IMR-90 (cell line): Measurements from ENCODE around the gene MS4A6A. TPM values are rescaled to one million over a fixed set of nuclear protein-coding genes. Genes with fewer than 3 reads are reported as not detected.

Source experiments
- ATAC-seq: fragments of 200-7000 bp; cut with Tn5 transposase; 2 replicates; pipeline ENCODE4 v1.9.1; 2020; ENCODE audit warnings: low read depth, mild to moderate bottlenecking, moderate library complexity
- BruUV-seq: library from RNA; stranded (reverse); fragments of 400-500 nt; replicated peaks from 2 replicates; lab custom pipeline; 2021; lab: Mats Ljungman, UMichigan
- CTCF ChIA-PET: fragments of 300-600 bp; formaldehyde crosslinking; extraction: SDS; loops from one replicate; lab custom pipeline; 2021; ENCODE audit warnings: antibody characterized with exemption; lab: Yijun Ruan, JAX
- POLR2A ChIA-PET: fragments of 300-600 bp; sonication (Branson Sonifier 250); formaldehyde crosslinking; loops from one replicate; lab custom pipeline; 2022; ENCODE audit warnings: antibody characterized with exemption; ENCODE audit not compliant: unreplicated experiment; lab: Charles Lee
- DNase-seq: peaks from one replicate; pipeline ENCODE4 v3.0.0; 2013
- H2AFZ ChIP-seq: replicated peaks from 2 replicates; pipeline ENCODE3; 2013; ENCODE audit warnings: low read length, mild to moderate bottlenecking; ENCODE audit not compliant: poor library complexity
- H2AK5ac ChIP-seq: 2 replicates; pipeline ENCODE4 v1.6.1; 2013; ENCODE audit warnings: low read depth, low read length, inconsistent platforms
- H2AK9ac ChIP-seq: replicated peaks from 2 replicates; pipeline ENCODE3; 2013; ENCODE audit warnings: mild to moderate bottlenecking, low read depth, low read length, moderate library complexity; ENCODE audit not compliant: poor library complexity
- H2BK120ac ChIP-seq: 2 replicates; pipeline ENCODE4 v1.6.1; 2013; ENCODE audit warnings: low read depth, low read length, inconsistent platforms
- H2BK15ac ChIP-seq: 3 replicates; pipeline ENCODE4 v1.6.1; 2013; ENCODE audit warnings: low read depth, low read length, inconsistent platforms
- H2BK20ac ChIP-seq: 2 replicates; pipeline ENCODE4 v1.6.1; 2013; ENCODE audit warnings: low read depth, mild to moderate bottlenecking, inconsistent platforms, low read length, moderate library complexity
- H2BK5ac ChIP-seq: 2 replicates; pipeline ENCODE4 v1.6.1; 2013; ENCODE audit warnings: mild to moderate bottlenecking, low read depth, low read length, inconsistent platforms; ENCODE audit not compliant: poor library complexity, severe bottlenecking
- H3K14ac ChIP-seq: replicated peaks from 2 replicates; pipeline ENCODE4 v1.6.1; 2013; ENCODE audit warnings: low read depth, low read length, inconsistent platforms
- H3K18ac ChIP-seq: 2 replicates; pipeline ENCODE4 v1.6.1; 2013; ENCODE audit warnings: low read depth, low read length, control low read depth
- H3K23ac ChIP-seq: 2 replicates; pipeline ENCODE4 v1.6.1; 2013; ENCODE audit warnings: low read depth, low read length, inconsistent platforms
- H3K27ac ChIP-seq: 2 replicates; pipeline ENCODE4 v1.5.1; 2013; ENCODE audit warnings: mild to moderate bottlenecking, control low read depth, low read length; ENCODE audit not compliant: insufficient read depth
- H3K27me3 ChIP-seq: 2 replicates; pipeline ENCODE4 v1.6.1; 2013; ENCODE audit warnings: low read length; ENCODE audit not compliant: control insufficient read depth, insufficient read depth
- H3K36me3 ChIP-seq: 2 replicates; pipeline ENCODE4 v1.6.1; 2013; ENCODE audit warnings: low read length, mixed read lengths; ENCODE audit not compliant: control insufficient read depth, insufficient read depth
- H3K4ac ChIP-seq: 2 replicates; pipeline ENCODE4 v1.6.1; 2013; ENCODE audit warnings: low read depth, low read length, inconsistent platforms
- H3K4me1 ChIP-seq: 2 replicates; pipeline ENCODE4 v1.6.1; 2013; ENCODE audit warnings: low read length, mixed read lengths; ENCODE audit not compliant: control insufficient read depth, insufficient read depth
- H3K4me2 ChIP-seq: 2 replicates; pipeline ENCODE4 v1.6.1; 2013; ENCODE audit warnings: low read depth, mild to moderate bottlenecking, control low read depth, low read length, moderate library complexity
- H3K4me3 ChIP-seq: 2 replicates; pipeline ENCODE4 v1.5.1; 2013; ENCODE audit warnings: low read depth, mild to moderate bottlenecking, control low read depth, low read length, moderate library complexity; ENCODE audit not compliant: insufficient read depth
- H3K56ac ChIP-seq: 2 replicates; pipeline ENCODE4 v1.6.1; 2013; ENCODE audit warnings: low read length, inconsistent platforms; ENCODE audit not compliant: insufficient read depth; ENCODE audit errors: extremely low read depth
- H3K79me1 ChIP-seq, 2 experiments: 2 replicates each; pipeline ENCODE4 v1.6.1; 2013; ENCODE audit warnings: low read length in 2 of 2, inconsistent platforms in 1 of 2, low read depth in 1 of 2
- H3K9ac ChIP-seq: 2 replicates; pipeline ENCODE4 v1.6.1; 2013; ENCODE audit warnings: low read depth, low read length, control low read depth
- H3K9me1 ChIP-seq: 2 replicates; pipeline ENCODE4 v1.6.1; 2013; ENCODE audit warnings: low read length, inconsistent platforms; ENCODE audit not compliant: insufficient read depth
- H3K9me3 ChIP-seq: 2 replicates; pipeline ENCODE4 v1.6.1; 2013; ENCODE audit warnings: low read length; ENCODE audit not compliant: control insufficient read depth, insufficient read depth
- H4K20me1 ChIP-seq: 2 replicates; pipeline ENCODE4 v1.6.1; 2013; ENCODE audit warnings: low read length, inconsistent platforms; ENCODE audit not compliant: insufficient read depth
- H4K5ac ChIP-seq: 2 replicates; pipeline ENCODE4 v1.6.1; 2013; ENCODE audit warnings: mild to moderate bottlenecking, low read depth, low read length, control low read depth
- H4K8ac ChIP-seq, 2 experiments: 2 replicates each; pipeline ENCODE4 v1.6.1; 2013; ENCODE audit warnings: low read depth in 2 of 2, low read length in 2 of 2, control low read depth in 1 of 2, inconsistent platforms in 1 of 2
- H4K91ac ChIP-seq: 2 replicates; pipeline ENCODE4 v1.6.1; 2013; ENCODE audit warnings: low read depth, low read length, inconsistent platforms; ENCODE audit not compliant: insufficient read depth
- MAFK ChIP-seq: IDR thresholded peaks from 2 replicates; pipeline ENCODE4 v1.6.1; 2012; ENCODE audit warnings: low read depth, low read length, improper control_type of control experiment
- RFX5 ChIP-seq: IDR thresholded peaks from 2 replicates; pipeline ENCODE4 v1.8.0; 2012; ENCODE audit warnings: low read depth, mild to moderate bottlenecking, low read length, moderate library complexity
- WGBS, 2 experiments: methylation state at CpG; one replicate each; pipeline versions ENCODE4 v1.1.5 to v1.1.7; 2013; ENCODE audit warnings: missing lambda C conversion rate in 2 of 2; ENCODE audit not compliant: insufficient read length in 1 of 2; ENCODE audit errors: extremely low coverage in 2 of 2; 5-methylcytosine and 5-hydroxymethylcytosine counted together
- dilution Hi-C: fragments of 300-500 bp; cut with HindIII; formaldehyde crosslinking; loops from one replicate; pipeline ENCODE4 v1.14.3; 2018; ENCODE audit warnings: low sequenced_read_pairs; ENCODE audit not compliant: unreplicated experiment
- in situ Hi-C: fragments of 300-500 bp; cut with MboI; formaldehyde crosslinking; loops from 3 replicates; pipeline ENCODE4 v1.14.3; 2019; ENCODE audit warnings: low sequenced_read_pairs, inconsistent platforms, mixed read lengths
- intact Hi-C: fragments of 100-400 bp; cut with micrococcal nuclease; formaldehyde crosslinking; loops from 2 replicates; pipeline ENCODE4 v1.10.0; 2022
- polyA plus RNA-seq, 3 experiments: library from polyadenylated mRNA; depleted of rRNA; stranded (reverse); fragments of >200 nt; gene quantifications; 2 replicates each; pipeline ENCODE4 v1.2.3, GENCODE V29; 2012; ENCODE audit warnings: low replicate concordance in 1 of 3
- total RNA-seq: library from RNA; depleted of rRNA; stranded (reverse); fragments of >200 nt; gene quantifications from 2 replicates; pipeline ENCODE4 v1.2.3, GENCODE V29; 2012

MS4A6A gene
- total and polyA plus RNA-seq, 2 of the 4 experiments (the other 2 are of a cell fraction), result not detected

GRCh38 chr11:60222141-60222540 is 39.3 kb upstream of the MS4A6A start:
- in situ Hi-C loops, result no loop called here
- no peak overlapping the region for H4K91ac ChIP-seq
- no peaks in the 10 kb centered on the region; the same call in 1 of the 2 replicates for H3K9me3 ChIP-seq
- no peaks in the 10 kb centered on the region for H3K27me3 ChIP-seq
- no peak overlapping the region for H3K56ac ChIP-seq
- no peaks in the 10 kb centered on the region for H3K36me3 ChIP-seq
- ChIA-PET CTCF (no interaction called here), POLR2A (no interaction called here)
- WGBS, 2 experiments, result no CpG with 5 or more reads among the region's 4 CpGs
- H3K4ac ChIP-seq, result no peak overlapping the region
- no peak overlapping the region for H4K8ac ChIP-seq
- no peak overlapping the region for H2BK5ac ChIP-seq
- ATAC-seq, result no peak
- no peaks in the 10 kb centered on the region for H4K20me1 ChIP-seq
- no peak overlapping the region for H2BK120ac ChIP-seq
- no peaks in the 10 kb centered on the region for H3K4me1 ChIP-seq
- DNase-seq, result no peak
- no peak overlapping the region for H3K14ac ChIP-seq
- no peak overlapping the region for H3K4me3 ChIP-seq
- no peak overlapping the region for H4K5ac ChIP-seq
- no peak overlapping the region for H2AFZ ChIP-seq
- H2BK20ac ChIP-seq, result no peak overlapping the region
- no peak overlapping the region for H3K18ac ChIP-seq
- H3K9ac ChIP-seq, result no peak overlapping the region
- H2BK15ac ChIP-seq, result no peak overlapping the region
- TF ChIP-seq MAFK (no peak), RFX5 (no peak)
- intact Hi-C loops, result no loop called here
- no peak overlapping the region for H3K23ac ChIP-seq
- dilution Hi-C loops, result no loop called here
- H3K27ac ChIP-seq, result no peak overlapping the region
- no peak overlapping the region for H2AK9ac ChIP-seq
- no peaks in the 10 kb centered on the region for H3K79me1 ChIP-seq
- H2AK5ac ChIP-seq, result no peak overlapping the region
- no peak overlapping the region for H3K4me2 ChIP-seq
- no TSS peak for BruUV-seq
- no peaks in the 10 kb centered on the region for H3K9me1 ChIP-seq
